ENCODE data around the gene BAIAP2.

BAIAP2 gene

GRCh38 chr17:81048827-81049371 lies 13.9 kb downstream of the BAIAP2 start:
- Histone ChIP-seq H3K36me3 (ENCODE audit: insufficient read depth, low read length) (no peaks in the 10 kb centered on the region), H3K27ac (no peak overlapping the region), H3K4me3 (no peak overlapping the region), H3K9ac (ENCODE audit: insufficient read length) (no peak overlapping the region), H3K9me3 (ENCODE audit: low read depth, low read length) (no peaks in the 10 kb centered on the region)
- DNase-seq (ENCODE audit: low read depth, low spot score), result no peak
- no peak for TF ChIP-seq POLR2AphosphoS5 (IDR thresholded peaks at IDR 0.05; ENCODE audit: borderline replicate concordance, low read depth, low read length)
- TF ChIP-seq EZH2 (IDR thresholded peaks at IDR 0.05), result no peak
- no peak for TF ChIP-seq FOXP2 (optimal IDR thresholded peaks at IDR 0.05; ENCODE audit: control extremely low read depth, extremely low read length, insufficient read depth)

GRCh38 chr17:81049372-81049911 lies 14.5 kb downstream of the BAIAP2 start:
- TF ChIP-seq EZH2 (IDR thresholded peaks at IDR 0.05) (no peak), FOXP2 (optimal IDR thresholded peaks at IDR 0.05; ENCODE audit: control extremely low read depth, extremely low read length, insufficient read depth) (no peak), POLR2AphosphoS5 (IDR thresholded peaks at IDR 0.05; ENCODE audit: borderline replicate concordance, low read depth, low read length) (no peak)
- no peak overlapping the region for H3K9ac ChIP-seq (ENCODE audit: insufficient read length)
- no peaks in the 10 kb centered on the region for H3K36me3 ChIP-seq (ENCODE audit: insufficient read depth, low read length)
- H3K9me3 ChIP-seq (ENCODE audit: low read depth, low read length), result no peaks in the 10 kb centered on the region
- no peak for DNase-seq (ENCODE audit: low read depth, low spot score)
- no peak overlapping the region for H3K27ac ChIP-seq
- no peak overlapping the region for H3K4me3 ChIP-seq

- no peak for DNase-seq (ENCODE audit: low read depth, low spot score)
Measured at GRCh38 chr17:81049973-81050551, 15.1 kb downstream of the BAIAP2 start.

DNA sequence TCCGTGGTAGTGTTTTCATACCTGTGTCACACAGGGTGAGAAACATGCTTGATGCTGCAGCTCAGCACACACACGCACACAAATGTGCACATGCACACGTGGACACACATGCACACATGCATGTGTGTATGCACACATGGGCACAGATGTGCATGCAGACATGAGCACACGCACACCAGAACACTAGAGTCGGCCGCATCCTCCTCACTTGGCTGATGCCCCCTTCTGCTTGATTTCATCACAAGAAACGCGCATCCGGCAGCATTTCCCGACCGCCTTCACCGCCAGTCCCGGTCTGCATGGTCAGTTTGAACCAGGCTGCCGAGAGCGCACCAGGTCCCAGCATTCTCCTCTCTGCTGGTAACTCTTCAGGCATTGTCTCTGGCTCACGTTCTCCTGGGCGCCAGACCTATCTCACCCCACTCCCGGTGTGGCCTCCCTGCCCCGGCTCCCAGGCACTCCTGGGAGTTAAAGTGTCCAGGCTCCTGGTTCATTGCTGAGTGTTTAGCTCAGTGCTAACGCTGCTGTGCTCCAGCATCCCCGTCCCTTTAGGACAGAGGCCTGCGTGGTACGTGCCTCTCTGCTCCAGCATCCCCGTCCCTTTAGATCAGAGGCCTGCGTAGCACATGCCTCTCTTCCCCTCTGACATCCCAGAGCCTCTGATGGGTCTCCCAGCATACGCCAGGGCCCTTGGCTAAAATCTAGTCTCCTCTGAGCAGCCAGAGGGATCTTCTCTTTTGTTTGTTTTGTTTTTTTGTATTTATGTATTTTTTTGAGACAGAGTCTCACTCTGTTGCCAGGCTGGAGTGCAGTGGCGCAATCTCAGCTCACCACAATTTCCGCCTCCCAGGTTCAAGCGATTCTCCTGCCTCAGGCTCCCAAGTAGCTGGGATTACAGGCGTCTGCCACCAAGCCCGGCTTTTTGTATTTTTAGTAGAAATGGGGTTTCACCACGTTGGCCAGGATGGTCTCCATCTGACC lies 16.0 kb downstream of the BAIAP2 start:
- no peaks in the 10 kb centered on the region for H3K36me3 ChIP-seq (ENCODE audit: insufficient read depth, low read length)
- no peak for DNase-seq (ENCODE audit: low read depth, low spot score)
- no peak overlapping the region for H3K27ac ChIP-seq
- TF ChIP-seq FOXP2 (optimal IDR thresholded peaks at IDR 0.05; ENCODE audit: control extremely low read depth, extremely low read length, insufficient read depth) (no peak), EZH2 (IDR thresholded peaks at IDR 0.05) (no peak), POLR2AphosphoS5 (IDR thresholded peaks at IDR 0.05; ENCODE audit: borderline replicate concordance, low read depth, low read length) (no peak)
- H3K9ac ChIP-seq (ENCODE audit: insufficient read length), result no peak overlapping the region
- H3K4me3 ChIP-seq, result no peak overlapping the region
- H3K9me3 ChIP-seq (ENCODE audit: low read depth, low read length), result no peaks in the 10 kb centered on the region

More at GRCh38 chr17:81049973-81050551, 15.1 kb downstream of the BAIAP2 start:
- Histone ChIP-seq H3K9me3 (ENCODE audit: low read depth, low read length) (no peaks in the 10 kb centered on the region), H3K36me3 (ENCODE audit: insufficient read depth, low read length) (no peaks in the 10 kb centered on the region), H3K9ac (ENCODE audit: insufficient read length) (no peak overlapping the region), H3K27ac (no peak overlapping the region), H3K4me3 (no peak overlapping the region)
- TF ChIP-seq FOXP2 (optimal IDR thresholded peaks at IDR 0.05; ENCODE audit: control extremely low read depth, extremely low read length, insufficient read depth) (no peak), EZH2 (IDR thresholded peaks at IDR 0.05) (no peak), POLR2AphosphoS5 (IDR thresholded peaks at IDR 0.05; ENCODE audit: borderline replicate concordance, low read depth, low read length) (no peak)

DNA sequence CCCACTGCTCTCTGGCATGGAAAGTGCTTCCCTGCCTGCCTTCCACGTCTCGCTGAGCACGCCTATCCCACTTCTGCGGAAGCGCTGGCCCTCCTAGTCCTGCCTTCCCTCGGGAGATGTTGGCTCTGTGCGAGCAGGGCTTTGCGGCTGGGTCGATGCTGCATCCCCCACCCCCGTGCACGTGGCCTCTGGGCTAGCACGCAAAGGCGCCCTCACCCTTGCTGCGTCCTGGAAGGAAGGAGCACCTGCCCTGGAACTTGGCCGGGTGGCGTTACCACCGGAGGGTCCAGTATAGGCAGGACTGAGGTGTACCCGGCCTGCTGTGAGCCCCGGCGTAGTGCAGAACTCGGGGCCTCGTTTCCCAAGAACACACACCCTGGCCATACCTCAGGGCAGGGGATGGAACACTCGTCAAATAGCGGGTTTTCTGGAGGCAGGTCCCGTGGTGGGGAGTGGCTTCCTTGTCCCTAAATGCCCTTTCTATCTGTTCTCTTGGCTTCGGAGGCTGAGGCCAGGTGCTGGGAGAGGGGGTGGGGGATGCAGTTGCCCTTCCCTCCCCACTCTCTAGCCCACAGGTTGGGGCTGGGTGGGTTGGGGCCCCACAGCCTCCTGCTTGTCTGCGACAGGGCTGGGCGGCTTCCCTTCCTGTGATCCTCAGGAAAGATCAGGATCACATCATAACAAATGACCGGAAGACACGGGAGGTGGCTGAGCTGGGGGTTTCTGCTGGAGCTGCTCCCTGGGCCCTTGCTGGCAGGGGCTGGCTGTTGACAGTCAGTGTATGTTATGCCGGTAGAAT lies 17.4 kb downstream of the BAIAP2 start:
- H3K27ac ChIP-seq, result no peak overlapping the region
- no peak overlapping the region for H3K4me3 ChIP-seq
- no peak overlapping the region for H3K9ac ChIP-seq (ENCODE audit: insufficient read length)
- TF ChIP-seq FOXP2 (optimal IDR thresholded peaks at IDR 0.05; ENCODE audit: control extremely low read depth, extremely low read length, insufficient read depth), result no peak
- TF ChIP-seq POLR2AphosphoS5 (IDR thresholded peaks at IDR 0.05; ENCODE audit: borderline replicate concordance, low read depth, low read length), result no peak
- no peak for TF ChIP-seq EZH2 (IDR thresholded peaks at IDR 0.05)
- no peak for DNase-seq (ENCODE audit: low read depth, low spot score)
- H3K36me3 ChIP-seq (ENCODE audit: insufficient read depth, low read length), result no peaks in the 10 kb centered on the region
- H3K9me3 ChIP-seq (ENCODE audit: low read depth, low read length), result no peaks in the 10 kb centered on the region

DNA sequence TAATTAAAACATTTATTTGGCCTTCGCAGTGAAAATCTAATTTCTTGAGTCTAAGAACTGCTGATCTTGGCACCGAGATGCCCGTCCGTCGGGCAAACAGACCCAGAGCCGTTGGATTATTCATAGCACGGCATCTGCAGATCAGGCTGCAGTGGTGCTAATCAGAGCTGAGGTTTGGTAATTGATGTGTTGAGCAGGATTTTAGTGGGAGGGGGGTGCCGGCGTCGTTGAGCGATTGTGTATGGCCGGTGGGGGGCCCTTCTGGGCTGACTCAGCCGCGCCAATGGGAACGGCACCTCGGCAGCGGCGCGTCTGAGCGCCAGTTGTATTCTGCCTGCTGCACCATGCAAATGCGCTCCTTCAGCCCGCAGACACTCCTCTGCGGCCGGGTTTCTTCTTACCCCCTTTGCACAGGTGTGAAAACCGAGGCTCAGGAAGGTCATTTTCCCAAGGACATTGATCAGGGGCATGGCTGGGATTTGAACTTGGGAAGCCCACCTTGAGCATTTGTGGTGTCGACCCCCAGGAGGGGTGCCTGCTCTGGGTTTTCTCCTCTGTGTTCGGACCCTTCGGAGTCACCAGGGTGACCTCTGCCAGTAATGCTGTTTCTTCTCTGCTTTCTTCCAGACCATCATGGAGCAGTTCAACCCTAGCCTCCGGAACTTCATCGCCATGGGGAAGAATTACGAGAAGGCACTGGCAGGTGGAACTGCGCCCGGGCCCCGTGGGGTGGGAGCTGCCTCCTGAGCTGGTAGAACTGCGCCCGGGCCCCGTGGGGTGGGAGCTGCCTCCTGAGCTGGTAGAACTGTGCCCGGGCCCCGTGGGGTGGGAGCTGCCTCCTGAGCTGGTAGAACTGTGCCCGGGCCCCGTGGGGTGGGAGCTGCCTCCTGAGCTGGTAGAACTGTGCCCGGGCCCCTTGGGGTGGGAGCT lies 18.4 kb downstream of the BAIAP2 start:
- H3K36me3 ChIP-seq (ENCODE audit: insufficient read depth, low read length), result no peaks in the 10 kb centered on the region
- TF ChIP-seq FOXP2 (optimal IDR thresholded peaks at IDR 0.05; ENCODE audit: control extremely low read depth, extremely low read length, insufficient read depth), result no peak
- TF ChIP-seq POLR2AphosphoS5 (IDR thresholded peaks at IDR 0.05; ENCODE audit: borderline replicate concordance, low read depth, low read length), result no peak
- no peak for TF ChIP-seq EZH2 (IDR thresholded peaks at IDR 0.05)
- no peak overlapping the region for H3K27ac ChIP-seq
- no peak for DNase-seq (ENCODE audit: low read depth, low spot score)
- no peaks in the 10 kb centered on the region for H3K9me3 ChIP-seq (ENCODE audit: low read depth, low read length)
- no peak overlapping the region for H3K4me3 ChIP-seq
- no peak overlapping the region for H3K9ac ChIP-seq (ENCODE audit: insufficient read length)

DNA sequence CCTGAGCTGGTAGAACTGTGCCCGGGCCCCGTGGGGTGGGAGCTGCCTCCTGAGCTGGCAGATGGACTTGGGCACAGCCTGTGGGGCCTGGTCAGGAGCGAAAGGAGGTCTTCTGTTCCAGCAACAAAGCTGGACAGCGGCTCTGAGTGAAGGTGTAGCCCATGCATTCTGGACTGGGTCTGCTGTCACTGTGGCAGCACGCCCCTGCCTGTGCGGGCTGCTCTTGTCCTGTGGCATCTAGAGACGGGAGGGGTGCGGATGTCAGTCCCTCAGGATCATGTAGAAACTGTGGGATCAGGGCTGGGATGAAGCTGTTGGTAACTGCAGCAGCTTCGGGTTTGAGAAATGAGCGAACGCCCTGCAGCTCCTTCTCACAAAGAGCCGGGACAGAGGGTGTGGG lies 19.4 kb downstream of the BAIAP2 start:
- Histone ChIP-seq H3K4me3 (no peak overlapping the region), H3K9ac (ENCODE audit: insufficient read length) (no peak overlapping the region), H3K9me3 (ENCODE audit: low read depth, low read length) (no peaks in the 10 kb centered on the region), H3K36me3 (ENCODE audit: insufficient read depth, low read length) (no peaks in the 10 kb centered on the region), H3K27ac (no peak overlapping the region)
- DNase-seq (ENCODE audit: low read depth, low spot score), result no peak
- no peak for TF ChIP-seq FOXP2 (optimal IDR thresholded peaks at IDR 0.05; ENCODE audit: control extremely low read depth, extremely low read length, insufficient read depth)
- TF ChIP-seq EZH2 (IDR thresholded peaks at IDR 0.05), result no peak
- TF ChIP-seq POLR2AphosphoS5 (IDR thresholded peaks at IDR 0.05; ENCODE audit: borderline replicate concordance, low read depth, low read length), result no peak
